Smooth muscle cell (in vitro differentiated cells): ENCODE data around the gene CAMK1G. TPM values are rescaled to one million over a fixed set of nuclear protein-coding genes. Genes with fewer than 3 reads are reported as not detected.
A peak's percentile ranks its signal among the peaks of the same experiment; 100 is the strongest.

Experiments used
- DNase-seq: peaks from one replicate; lab custom pipeline; 2025; ENCODE audit not compliant: unreplicated experiment; lab: John Stamatoyannopoulos, UW
- H2AFZ ChIP-seq: fragments of 200-600 bp; sonication (generic); 2 replicates; pipeline ENCODE4 v1.6.0; 2016; ENCODE audit warnings: antibody characterized with exemption, low read depth, mild to moderate bottlenecking
- H3F3A ChIP-seq: fragments of 200-600 bp; sonication (generic); 2 replicates; pipeline ENCODE4 v1.6.0; 2017; ENCODE audit warnings: antibody characterized with exemption, low read depth
- H3K27ac ChIP-seq: fragments of 200-600 bp; sonication (generic); 2 replicates; pipeline ENCODE4 v1.5.1; 2016; ENCODE audit warnings: low read depth, mild to moderate bottlenecking
- H3K27me3 ChIP-seq: fragments of 200-600 bp; sonication (generic); 2 replicates; pipeline ENCODE4 v1.6.1; 2016; ENCODE audit warnings: low read depth, mild to moderate bottlenecking
- H3K36me3 ChIP-seq: fragments of 200-600 bp; sonication (generic); 2 replicates; pipeline ENCODE4 v1.5.1; 2016; ENCODE audit warnings: low read depth
- H3K4me1 ChIP-seq: fragments of 200-600 bp; sonication (generic); 2 replicates; pipeline ENCODE4 v1.5.1; 2016; ENCODE audit warnings: low read depth
- H3K4me2 ChIP-seq: fragments of 200-600 bp; sonication (generic); 2 replicates; pipeline ENCODE4 v1.6.0; 2016; ENCODE audit warnings: mild to moderate bottlenecking
- H3K4me3 ChIP-seq: fragments of 200-600 bp; sonication (generic); 2 replicates; pipeline ENCODE4 v1.5.1; 2016; ENCODE audit warnings: mild to moderate bottlenecking
- H3K79me2 ChIP-seq: fragments of 200-600 bp; sonication (generic); 2 replicates; pipeline ENCODE4 v1.6.0; 2016; ENCODE audit warnings: low read depth, mild to moderate bottlenecking
- H3K9ac ChIP-seq: fragments of 200-600 bp; sonication (generic); 2 replicates; pipeline ENCODE4 v1.6.0; 2016; ENCODE audit warnings: low read depth
- H3K9me3 ChIP-seq: fragments of 200-600 bp; sonication (generic); replicated peaks from 2 replicates; pipeline ENCODE4 v1.5.1; 2016; ENCODE audit warnings: low read depth
- H4K20me1 ChIP-seq: fragments of 200-600 bp; sonication (generic); 2 replicates; pipeline ENCODE4 v1.6.0; 2016; ENCODE audit warnings: low read depth
- WGBS: methylation state at CpG from one replicate; pipeline ENCODE4 v1.1.7; 2016; ENCODE audit warnings: low lambda C conversion rate; 5-methylcytosine and 5-hydroxymethylcytosine counted together
- polyA plus RNA-seq: library from polyadenylated mRNA; unstranded; fragments of >200 nt; fragmentation: Nextera tagmentation; extraction: Ambion mirVana; gene quantifications from 2 replicates; pipeline ENCODE4 v1.2.1, GENCODE V29; 2016
- total RNA-seq: library from RNA; depleted of rRNA; stranded (reverse); fragments of >200 nt; gene quantifications from 2 replicates; pipeline ENCODE4 v1.2.3, GENCODE V29; 2014
- TF ChIP-seq, protein P1 (sequence below): fragments of 200-600 bp; sonication (generic); IDR thresholded peaks from 2 replicates; pipeline ENCODE4 v1.5.1; 2017; ENCODE audit warnings: borderline replicate concordance, mild to moderate bottlenecking, antibody characterized with exemption; ENCODE audit not compliant: insufficient read depth, poor library complexity, severe bottlenecking

The CAMK1G gene
- total and polyA plus RNA-seq, 2 experiments from 2014 or later, result 0.13 TPM; not detected in 1

- TF ChIP-seq, protein P1, sequence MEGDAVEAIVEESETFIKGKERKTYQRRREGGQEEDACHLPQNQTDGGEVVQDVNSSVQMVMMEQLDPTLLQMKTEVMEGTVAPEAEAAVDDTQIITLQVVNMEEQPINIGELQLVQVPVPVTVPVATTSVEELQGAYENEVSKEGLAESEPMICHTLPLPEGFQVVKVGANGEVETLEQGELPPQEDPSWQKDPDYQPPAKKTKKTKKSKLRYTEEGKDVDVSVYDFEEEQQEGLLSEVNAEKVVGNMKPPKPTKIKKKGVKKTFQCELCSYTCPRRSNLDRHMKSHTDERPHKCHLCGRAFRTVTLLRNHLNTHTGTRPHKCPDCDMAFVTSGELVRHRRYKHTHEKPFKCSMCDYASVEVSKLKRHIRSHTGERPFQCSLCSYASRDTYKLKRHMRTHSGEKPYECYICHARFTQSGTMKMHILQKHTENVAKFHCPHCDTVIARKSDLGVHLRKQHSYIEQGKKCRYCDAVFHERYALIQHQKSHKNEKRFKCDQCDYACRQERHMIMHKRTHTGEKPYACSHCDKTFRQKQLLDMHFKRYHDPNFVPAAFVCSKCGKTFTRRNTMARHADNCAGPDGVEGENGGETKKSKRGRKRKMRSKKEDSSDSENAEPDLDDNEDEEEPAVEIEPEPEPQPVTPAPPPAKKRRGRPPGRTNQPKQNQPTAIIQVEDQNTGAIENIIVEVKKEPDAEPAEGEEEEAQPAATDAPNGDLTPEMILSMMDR, result no peak
- Histone ChIP-seq H3K9me3 (no peaks in the 10 kb centered on the region), H3K4me2 (no peak overlapping the region), H3K4me1 (no peaks in the 10 kb centered on the region), H2AFZ (no peak overlapping the region), H3F3A (peaks cover 2% of the 10 kb centered on the region), H4K20me1 (no peaks in the 10 kb centered on the region), H3K4me3 (no peak overlapping the region), H3K27me3 (peaks cover 32% of the 10 kb centered on the region), H3K79me2 (no peaks in the 10 kb centered on the region), H3K27ac (no peak overlapping the region), H3K36me3 (no peaks in the 10 kb centered on the region), H3K9ac (no peak overlapping the region)
- no peak for DNase-seq
- WGBS, result 90% methylated on average over 1 of the region's 1 CpG
Measured at GRCh38 chr1:209537336-209538114, 46.0 kb upstream of the CAMK1G start.

- peaks cover 22% of the 10 kb centered on the region for H3K27me3 ChIP-seq
- DNase-seq, result no peak
- H3F3A ChIP-seq, result peaks cover 3% of the 10 kb centered on the region
- no peak overlapping the region for H2AFZ ChIP-seq
- H4K20me1 ChIP-seq, result no peaks in the 10 kb centered on the region
- no peak overlapping the region for H3K4me2 ChIP-seq
- no peaks in the 10 kb centered on the region for H3K36me3 ChIP-seq
- H3K4me3 ChIP-seq, result no peak overlapping the region
- H3K4me1 ChIP-seq, result no peaks in the 10 kb centered on the region
- TF ChIP-seq, protein P1, result no peak
- no peak overlapping the region for H3K9ac ChIP-seq
- no peak overlapping the region for H3K27ac ChIP-seq
- H3K9me3 ChIP-seq, result no peaks in the 10 kb centered on the region
- no peaks in the 10 kb centered on the region for H3K79me2 ChIP-seq
Measured at GRCh38 chr1:209539576-209539975, 43.9 kb upstream of the CAMK1G start.

- no peaks in the 10 kb centered on the region for H3K79me2 ChIP-seq
- DNase-seq, result no peak
- H2AFZ ChIP-seq, result no peak overlapping the region
- H3K9me3 ChIP-seq, result no peaks in the 10 kb centered on the region
- H3K36me3 ChIP-seq, result no peaks in the 10 kb centered on the region
- H3K4me3 ChIP-seq, result no peak overlapping the region
- peaks cover 3% of the 10 kb centered on the region for H3F3A ChIP-seq
- peak overlapping the region; percentile 55 for H3K4me2 ChIP-seq
- H3K27me3 ChIP-seq, result peaks cover 8% of the 10 kb centered on the region
- TF ChIP-seq, protein P1, result no peak
- H4K20me1 ChIP-seq, result no peaks in the 10 kb centered on the region
- no peak overlapping the region for H3K9ac ChIP-seq
- H3K27ac ChIP-seq, result peak overlapping the region; percentile 37
- no peaks in the 10 kb centered on the region for H3K4me1 ChIP-seq
Measured at GRCh38 chr1:209542585-209542984, 40.9 kb upstream of the CAMK1G start.

DNA sequence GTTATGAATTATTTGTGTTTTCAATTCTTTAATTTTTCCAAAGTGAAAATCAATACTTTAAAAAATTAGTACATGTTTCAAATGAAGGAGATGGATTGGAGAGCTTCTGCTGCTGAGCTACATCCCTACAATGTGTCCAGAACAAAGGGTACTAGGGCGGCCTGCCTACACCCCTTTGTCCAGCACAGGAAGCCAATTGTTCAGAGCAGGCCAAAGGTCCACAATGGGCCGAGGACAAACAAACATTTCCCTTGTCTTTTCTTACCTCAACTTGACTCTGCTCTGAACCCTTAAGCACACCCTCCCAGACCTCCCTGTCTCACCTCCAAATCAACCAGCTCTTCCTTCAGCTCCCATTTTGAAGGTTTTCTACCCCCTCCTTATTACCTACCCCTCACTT, 39.4 kb upstream of the CAMK1G start:
- Histone ChIP-seq H3K36me3 (no peaks in the 10 kb centered on the region), H3K9me3 (no peaks in the 10 kb centered on the region), H3F3A (peaks cover 3% of the 10 kb centered on the region), H3K9ac (no peak overlapping the region), H2AFZ (no peak overlapping the region), H3K4me3 (no peak overlapping the region), H3K79me2 (no peaks in the 10 kb centered on the region), H3K4me2 (no peak overlapping the region), H3K27ac (no peak overlapping the region), H3K4me1 (no peaks in the 10 kb centered on the region), H3K27me3 (no peaks in the 10 kb centered on the region), H4K20me1 (no peaks in the 10 kb centered on the region)
- DNase-seq, result no peak
- 100% methylated on average over 2 of the region's 2 CpGs for WGBS
- TF ChIP-seq, protein P1, result no peak
